HEK293 (cell line): ENCODE data around the gene GTF2I.

ENCODE experiments used
- CTCF ChIA-PET: fragments of 350-600 bp; formaldehyde crosslinking; extraction: SDS; loops from one replicate; lab custom pipeline; 2021; ENCODE audit warnings: antibody characterized with exemption; lab: Yijun Ruan, JAX
- POLR2A ChIA-PET: fragments of 300-600 bp; formaldehyde crosslinking; extraction: SDS; loops from one replicate; lab custom pipeline; 2020; ENCODE audit warnings: antibody characterized with exemption, inconsistent platforms; lab: Yijun Ruan, JAX
- H3K27ac ChIP-seq: fragments of 200-500 bp; sonication (Bioruptor generic); 2 replicates; pipeline ENCODE4 v1.5.1; 2014; ENCODE audit warnings: low read depth, low read length, control low read depth, inconsistent platforms; ENCODE audit errors: extremely low read depth
- H3K36me3 ChIP-seq, 2 experiments: fragments of 200-500 bp in 1 of 2; sonication (Bioruptor generic) in 1 of 2; 1 replicate in 1 of 2; 2 replicates in 1 of 2; pipeline ENCODE4 v1.5.1; 2014 to 2017; ENCODE audit warnings: inconsistent platforms in 2 of 2, low read length in 2 of 2; ENCODE audit not compliant: control insufficient read depth in 2 of 2, insufficient read depth in 1 of 2
- H3K4me1 ChIP-seq: fragments of 200-500 bp; sonication (Bioruptor generic); 2 replicates; pipeline ENCODE4 v1.5.1; 2014; ENCODE audit warnings: mild to moderate bottlenecking, low read length, inconsistent platforms; ENCODE audit not compliant: control insufficient read depth, insufficient read depth
- H3K4me3 ChIP-seq: 2 replicates; pipeline ENCODE4 v1.5.1; 2011; ENCODE audit warnings: low read depth, mild to moderate bottlenecking, control low read depth, low read length, moderate library complexity
- H3K9me3 ChIP-seq: fragments of 200-500 bp; sonication (Bioruptor generic); 2 replicates; pipeline ENCODE4 v1.5.1; 2014; ENCODE audit warnings: low read depth, low read length, inconsistent platforms; ENCODE audit not compliant: control insufficient read depth, insufficient read depth
- BCL11A ChIP-seq: fragments of 450-650 bp; formaldehyde crosslinking; IDR thresholded peaks from 2 replicates; pipeline ENCODE4 v1.5.1; 2016; ENCODE audit warnings: low read depth, missing biosample characterization, missing genetic modification characterization
- EGR2 ChIP-seq: fragments of 450-650 bp; formaldehyde crosslinking; IDR thresholded peaks from 2 replicates; pipeline ENCODE4 v1.5.1; 2016; ENCODE audit warnings: low read depth, missing biosample characterization, missing genetic modification characterization
- ELK4 ChIP-seq: IDR thresholded peaks from 2 replicates; pipeline ENCODE4 v1.6.1; 2011; ENCODE audit warnings: mild to moderate bottlenecking, low read depth, low read length, borderline replicate concordance
- IKZF3 ChIP-seq: fragments of 450-650 bp; IDR thresholded peaks from 2 replicates; pipeline ENCODE4 v1.5.0; 2018; ENCODE audit warnings: missing biosample characterization, mild to moderate bottlenecking, missing genetic modification characterization, moderate library complexity
- OVOL3 ChIP-seq: fragments of 450-650 bp; formaldehyde crosslinking; IDR thresholded peaks from 2 replicates; pipeline ENCODE4 v1.5.1; 2016; ENCODE audit warnings: missing biosample characterization, missing genetic modification characterization
- SETDB1 ChIP-seq: IDR thresholded peaks from one replicate; pipeline ENCODE4 v1.6.1; 2017; ENCODE audit warnings: mild to moderate bottlenecking, low read length, moderate library complexity, mixed read lengths; ENCODE audit not compliant: insufficient read length
- SP3 ChIP-seq: fragments of 450-650 bp; formaldehyde crosslinking; IDR thresholded peaks from 2 replicates; pipeline ENCODE4 v1.5.1; 2016; ENCODE audit warnings: missing biosample characterization, missing genetic modification characterization
- TSHZ1 ChIP-seq: fragments of 450-650 bp; formaldehyde crosslinking; IDR thresholded peaks from 2 replicates; pipeline ENCODE4 v1.5.1; 2016; ENCODE audit warnings: missing biosample characterization, missing genetic modification characterization, borderline replicate concordance
- ZBTB20 ChIP-seq: fragments of 450-650 bp; formaldehyde crosslinking; IDR thresholded peaks from 2 replicates; pipeline ENCODE4 v1.5.1; 2016; ENCODE audit warnings: missing biosample characterization, missing genetic modification characterization
- ZBTB48 ChIP-seq: fragments of 450-650 bp; formaldehyde crosslinking; IDR thresholded peaks from 2 replicates; pipeline ENCODE4 v1.5.1; 2016; ENCODE audit warnings: missing biosample characterization, missing genetic modification characterization
- ZFP41 ChIP-seq: fragments of 450-650 bp; formaldehyde crosslinking; IDR thresholded peaks from 2 replicates; pipeline ENCODE4 v1.5.1; 2016; ENCODE audit warnings: missing biosample characterization, missing genetic modification characterization, borderline replicate concordance
- ZNF140 ChIP-seq: fragments of 450-650 bp; formaldehyde crosslinking; IDR thresholded peaks from 2 replicates; pipeline ENCODE4 v1.5.1; 2016; ENCODE audit warnings: missing biosample characterization, missing genetic modification characterization
- ZNF23 ChIP-seq: fragments of 450-650 bp; formaldehyde crosslinking; IDR thresholded peaks from 2 replicates; pipeline ENCODE4 v1.5.1; 2016; ENCODE audit warnings: missing biosample characterization, missing genetic modification characterization, borderline replicate concordance
- ZNF335 ChIP-seq: fragments of 450-650 bp; formaldehyde crosslinking; conservative IDR thresholded peaks from 2 replicates; pipeline ENCODE4 v1.5.1; 2016; ENCODE audit warnings: missing biosample characterization, missing genetic modification characterization
- ZNF473 ChIP-seq: fragments of 450-650 bp; formaldehyde crosslinking; IDR thresholded peaks from 2 replicates; pipeline ENCODE4 v1.5.1; 2017; ENCODE audit warnings: missing biosample characterization, missing genetic modification characterization
- ZNF571 ChIP-seq: fragments of 450-650 bp; formaldehyde crosslinking; IDR thresholded peaks from 2 replicates; pipeline ENCODE4 v1.5.0; 2017; ENCODE audit warnings: missing biosample characterization, missing genetic modification characterization
- ZNF596 ChIP-seq: fragments of 450-650 bp; IDR thresholded peaks from 2 replicates; pipeline ENCODE4 v1.5.0; 2018; ENCODE audit warnings: missing biosample characterization, mild to moderate bottlenecking, missing genetic modification characterization, moderate library complexity
- ZNF677 ChIP-seq: fragments of 450-650 bp; IDR thresholded peaks from 2 replicates; pipeline ENCODE4 v1.5.0; 2018; ENCODE audit warnings: missing biosample characterization, mild to moderate bottlenecking, missing genetic modification characterization, moderate library complexity
- ZNF777 ChIP-seq: fragments of 450-650 bp; formaldehyde crosslinking; IDR thresholded peaks from 2 replicates; pipeline ENCODE4 v1.5.1; 2017; ENCODE audit warnings: missing biosample characterization, missing genetic modification characterization, borderline replicate concordance
- TF ChIP-seq, protein P1 (sequence below): fragments of 450-650 bp; formaldehyde crosslinking; IDR thresholded peaks from 2 replicates; pipeline ENCODE4 v1.5.1; 2016; ENCODE audit warnings: missing biosample characterization, missing genetic modification characterization

GTF2I gene

GRCh38 chr7:74709880-74710671 lies 52.6 kb downstream of the GTF2I start (continued):
- no peak for TF ChIP-seq IKZF3 (tag by site-specific recombination)
- TF ChIP-seq ZNF596 (tag by site-specific recombination), result no peak
- no peak for TF ChIP-seq ZNF473 (tag by site-specific recombination)
- no peak for TF ChIP-seq ZNF23 (tag by site-specific recombination)
- no peak for TF ChIP-seq TSHZ1 (tag by site-specific recombination)
- no peak for TF ChIP-seq ZBTB48 (tag by site-specific recombination)
- no peak for TF ChIP-seq ZNF140 (tag by site-specific recombination)
- TF ChIP-seq OVOL3 (tag by site-specific recombination), result no peak
- no peak for TF ChIP-seq BCL11A (tag by site-specific recombination)
- no peak for TF ChIP-seq ZNF777 (tag by site-specific recombination)
- TF ChIP-seq ZNF677 (tag by site-specific recombination), result no peak
- TF ChIP-seq ELK4, result no peak
- TF ChIP-seq, protein P1, sequence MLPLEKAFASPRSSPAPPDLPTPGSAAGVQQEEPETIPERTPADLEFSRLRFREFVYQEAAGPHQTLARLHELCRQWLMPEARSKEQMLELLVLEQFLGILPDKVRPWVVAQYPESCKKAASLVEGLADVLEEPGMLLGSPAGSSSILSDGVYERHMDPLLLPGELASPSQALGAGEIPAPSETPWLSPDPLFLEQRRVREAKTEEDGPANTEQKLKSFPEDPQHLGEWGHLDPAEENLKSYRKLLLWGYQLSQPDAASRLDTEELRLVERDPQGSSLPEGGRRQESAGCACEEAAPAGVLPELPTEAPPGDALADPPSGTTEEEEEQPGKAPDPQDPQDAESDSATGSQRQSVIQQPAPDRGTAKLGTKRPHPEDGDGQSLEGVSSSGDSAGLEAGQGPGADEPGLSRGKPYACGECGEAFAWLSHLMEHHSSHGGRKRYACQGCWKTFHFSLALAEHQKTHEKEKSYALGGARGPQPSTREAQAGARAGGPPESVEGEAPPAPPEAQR, result no peak

GRCh38 chr7:74713567-74713966 lies 56.0 kb downstream of the GTF2I start:
- POLR2A ChIA-PET, result no interaction called here
- no peaks in the 10 kb centered on the region for H3K4me1 ChIP-seq
- no peak for TF ChIP-seq ZNF335 (tag by site-specific recombination)
- no peak for TF ChIP-seq SP3 (tag by site-specific recombination)
- TF ChIP-seq ZFP41 (tag by site-specific recombination), result no peak
- peak; percentile 65 for TF ChIP-seq SETDB1
- no peak for TF ChIP-seq ZBTB20
- TF ChIP-seq, all 188 proteins: peak for 1
- Histone ChIP-seq H3K4me3 (no peak overlapping the region), H3K36me3 (peaks cover 56 to 70% of the 10 kb centered on the region in 2 experiments), H3K9me3 (no peaks in the 10 kb centered on the region), H3K27ac (no peak overlapping the region)
- CTCF ChIA-PET, result no interaction called here

DNA sequence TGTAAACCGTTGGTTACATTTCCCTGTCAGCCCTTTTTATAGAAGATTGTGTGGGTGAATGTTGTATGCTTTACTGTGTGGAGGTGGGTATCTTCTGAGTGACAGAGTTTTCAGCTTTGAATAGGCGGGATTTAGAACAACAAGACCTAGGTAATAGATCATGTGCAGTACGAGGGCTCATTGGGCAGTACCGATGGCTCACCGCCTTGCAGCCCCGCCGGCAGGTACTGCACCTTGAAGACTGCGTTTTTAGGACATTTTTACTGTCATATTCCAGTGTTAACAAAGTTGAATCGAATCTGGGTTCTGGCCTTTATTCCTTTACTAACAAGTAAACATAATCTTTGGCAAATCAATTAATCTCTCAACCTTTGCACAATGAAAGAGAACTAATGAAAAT lies 60.4 kb downstream of the GTF2I start:
- Histone ChIP-seq H3K4me1 (no peaks in the 10 kb centered on the region), H3K9me3 (no peaks in the 10 kb centered on the region), H3K36me3 (peaks cover 53% of the 10 kb centered on the region in 2 experiments), H3K27ac (no peak overlapping the region), H3K4me3 (no peak overlapping the region)
- TF ChIP-seq ZNF571 (tag by site-specific recombination), result no peak
- 0 out of 2 replicates have a peak, but pooled peaks have one; percentile 29 for TF ChIP-seq EGR2 (tag by site-specific recombination)
- POLR2A ChIA-PET, result no interaction called here
- CTCF ChIA-PET, result no interaction called here
